HG02678 (cell line): ENCODE data around the gene DDX31.

Experiments
- ATAC-seq: cut with Tn5 transposase; IDR thresholded peaks from one replicate; pipeline ENCODE4 v1.9.1; 2021; ENCODE audit warnings: mild to moderate bottlenecking, moderate library complexity; ENCODE audit not compliant: unreplicated experiment

The DDX31 gene

DNA sequence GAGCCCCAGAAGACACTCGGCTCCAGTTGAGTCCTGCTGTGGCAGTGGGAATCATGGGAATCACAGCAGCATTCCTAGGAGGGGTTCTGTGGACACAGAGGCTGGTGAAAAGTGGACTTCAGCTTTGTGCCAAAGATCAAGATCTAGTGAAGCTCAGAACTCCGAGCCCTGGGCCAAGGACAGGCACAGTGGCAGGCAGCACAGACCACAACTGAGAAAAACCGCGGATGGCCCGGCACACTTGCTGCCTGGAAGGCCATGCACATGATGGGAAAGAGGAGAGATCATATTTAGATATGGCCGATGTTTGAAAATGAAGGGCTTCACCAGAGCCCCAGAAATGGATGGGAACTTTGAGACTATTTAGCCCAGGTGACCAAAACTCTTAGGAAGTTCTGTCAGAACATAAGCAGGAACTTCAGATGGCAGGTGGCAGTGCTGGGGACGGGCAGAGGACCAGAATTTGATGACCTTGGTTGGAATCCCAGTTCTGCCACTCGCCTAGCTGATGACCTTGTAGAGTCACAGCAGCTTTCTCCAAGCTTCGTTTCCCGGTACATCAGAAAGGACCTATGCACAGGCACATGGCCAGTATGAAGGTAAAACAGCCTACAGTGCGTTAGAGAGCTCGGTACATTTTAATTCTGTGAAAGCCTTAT is 69.3 kb downstream of the DDX31 start:
- ATAC-seq, result no peak

DNA sequence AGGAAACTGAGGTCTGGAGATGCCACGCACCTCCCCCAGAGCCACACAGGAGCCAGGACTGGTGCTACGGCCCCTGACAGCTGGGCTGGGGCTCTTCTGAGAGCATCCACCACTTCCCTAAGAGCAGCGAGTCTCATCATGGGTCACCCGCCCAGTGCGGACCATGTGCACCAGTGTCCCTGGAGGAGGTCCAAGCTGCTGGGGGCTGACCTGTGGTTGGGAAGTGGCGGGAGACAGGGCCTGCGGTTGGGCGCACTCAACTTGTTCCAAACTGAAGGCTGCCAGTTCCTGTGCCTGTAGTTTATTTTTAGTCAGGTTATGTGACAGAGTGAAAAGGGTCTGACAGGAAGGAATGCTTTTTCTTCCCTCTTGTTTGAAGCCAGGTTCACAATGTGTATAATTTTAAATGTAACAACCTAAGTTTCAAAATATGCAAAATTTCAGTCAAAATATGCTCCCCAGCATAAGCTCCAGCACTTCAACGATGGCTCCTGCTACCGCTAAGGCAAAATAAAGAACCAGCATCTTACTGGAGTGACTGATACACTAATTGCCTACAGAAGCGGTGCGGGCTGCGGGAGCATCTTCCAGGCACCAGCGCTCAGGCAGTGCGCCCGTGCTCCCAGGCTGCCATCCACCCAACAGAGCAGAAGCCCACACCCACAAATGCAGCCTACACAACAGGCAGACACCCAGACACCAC is 72.6 kb downstream of the DDX31 start:
- no peak for ATAC-seq

DNA sequence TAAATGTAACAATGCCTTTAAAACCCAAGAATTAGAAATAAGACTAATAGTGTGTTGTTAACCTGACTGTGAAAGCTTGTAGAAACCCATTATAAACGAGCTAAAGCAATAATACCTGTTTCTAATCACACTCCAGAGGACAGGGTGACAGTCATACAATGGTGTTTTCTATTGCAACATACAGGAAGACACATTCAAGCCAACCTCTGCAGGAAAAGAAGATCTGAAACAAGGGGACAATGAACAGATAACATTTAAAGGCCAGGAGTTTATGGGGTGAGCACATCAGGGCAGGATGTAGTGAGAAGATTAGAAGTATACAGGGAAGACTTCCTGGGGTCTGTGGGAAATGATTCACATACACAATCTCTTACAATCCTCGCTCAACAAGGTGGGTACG is 73.6 kb downstream of the DDX31 start:
- ATAC-seq, result no peak

DNA sequence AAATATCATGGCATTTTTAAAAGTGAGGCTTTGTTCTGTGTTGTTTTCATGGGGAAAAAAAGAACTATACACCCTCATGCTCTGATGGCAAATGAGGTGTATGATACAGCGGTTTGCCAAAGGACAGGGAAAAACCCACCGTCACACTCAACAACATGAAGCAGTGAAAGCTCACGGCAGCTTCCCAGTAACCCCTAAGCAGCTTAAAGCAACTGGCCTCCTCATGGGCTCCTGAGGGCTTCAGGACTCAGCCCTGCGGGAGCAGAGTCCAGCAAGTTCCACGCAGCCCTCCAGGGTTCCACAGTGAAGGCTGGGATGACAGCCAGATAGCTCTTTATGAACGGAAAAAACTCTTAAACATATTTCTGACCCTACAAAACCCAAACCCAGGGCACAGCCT is 74.5 kb downstream of the DDX31 start:
- no peak for ATAC-seq

DNA sequence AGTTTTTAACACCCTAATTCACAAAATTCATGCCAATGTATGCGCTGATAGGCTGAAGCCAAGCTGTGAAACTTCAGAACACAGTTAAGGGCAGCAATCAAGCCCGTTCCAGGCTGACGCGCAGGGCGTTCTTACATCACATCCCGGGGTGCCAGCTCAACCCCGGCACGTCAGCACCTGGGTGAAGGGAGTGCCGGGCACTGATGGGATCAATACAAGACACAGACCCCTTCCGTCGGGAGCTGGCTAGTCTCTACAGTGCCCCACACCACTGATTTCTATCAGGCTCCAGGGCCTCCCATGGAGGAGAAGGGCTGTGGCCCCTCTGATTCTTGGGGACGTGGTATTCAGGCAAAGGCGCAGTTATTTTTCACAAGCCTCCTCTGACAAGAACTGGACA is 75.4 kb downstream of the DDX31 start:
- no peak for ATAC-seq

DNA sequence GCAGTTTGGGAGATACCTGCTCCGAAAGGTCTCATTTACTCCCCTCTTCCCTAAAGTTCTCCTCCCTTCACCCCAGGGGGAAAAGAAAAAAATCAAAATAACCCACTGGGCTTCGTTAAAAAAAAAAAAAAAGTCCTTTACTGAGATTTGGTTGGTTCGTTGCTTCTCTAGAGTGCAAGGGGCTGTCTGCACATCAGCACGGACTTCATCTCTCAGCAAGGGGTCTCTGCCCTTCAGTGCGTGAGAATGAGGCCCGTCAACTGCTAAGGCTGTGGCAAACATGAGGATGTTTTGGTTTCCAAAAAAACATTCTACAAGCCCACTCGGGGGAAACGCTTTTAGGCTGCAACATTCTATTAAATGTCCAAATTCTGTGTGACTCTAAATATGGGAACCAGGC is 77.3 kb downstream of the DDX31 start:
- no peak for ATAC-seq

DNA sequence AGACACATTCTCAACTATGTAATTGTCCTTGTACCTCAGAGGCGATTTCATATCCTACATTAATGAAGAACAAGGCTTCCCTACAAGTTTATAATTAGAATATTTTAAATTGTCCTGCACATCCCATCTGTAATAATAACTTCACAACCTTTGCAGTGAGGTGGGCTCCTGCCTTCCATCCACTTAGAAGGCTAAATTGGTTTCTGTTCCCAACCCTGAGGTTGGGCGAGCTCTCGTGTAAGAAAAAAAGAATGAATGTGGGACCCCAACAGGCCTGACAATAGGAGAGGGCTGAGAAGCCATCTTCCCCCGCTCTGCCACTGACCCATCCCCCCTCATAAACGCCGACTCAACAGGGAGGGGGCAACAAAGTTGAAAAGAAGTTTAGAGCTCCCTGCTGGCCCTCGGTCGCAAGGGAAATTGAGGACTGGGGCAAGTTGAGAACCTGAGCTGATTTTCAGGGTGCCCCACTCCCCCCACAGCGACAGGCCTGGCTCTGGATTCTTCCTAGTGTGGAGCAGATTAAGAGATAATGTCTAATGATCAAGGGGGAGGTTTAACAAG is 78.0 kb downstream of the DDX31 start:
- ATAC-seq, result no peak

DNA sequence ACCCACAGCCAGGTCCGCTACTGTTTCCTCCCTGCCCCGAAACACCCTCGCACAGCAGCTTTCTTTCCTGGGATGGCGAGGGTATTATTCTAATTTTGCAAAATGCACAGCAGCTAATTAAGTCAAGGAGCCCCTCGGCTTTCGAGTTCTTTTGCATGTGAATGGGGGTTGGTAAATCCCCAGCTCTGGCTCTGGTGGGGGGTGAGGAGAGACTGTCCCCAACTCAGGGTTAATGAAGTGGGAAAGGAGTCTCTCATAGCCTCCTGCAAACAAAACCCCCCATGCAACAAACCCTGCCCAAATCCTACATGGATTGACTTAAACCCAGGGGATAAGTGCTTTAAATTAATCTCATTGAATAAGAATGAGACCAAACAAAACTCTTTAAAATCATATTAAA is 78.5 kb downstream of the DDX31 start:
- no peak for ATAC-seq

DNA sequence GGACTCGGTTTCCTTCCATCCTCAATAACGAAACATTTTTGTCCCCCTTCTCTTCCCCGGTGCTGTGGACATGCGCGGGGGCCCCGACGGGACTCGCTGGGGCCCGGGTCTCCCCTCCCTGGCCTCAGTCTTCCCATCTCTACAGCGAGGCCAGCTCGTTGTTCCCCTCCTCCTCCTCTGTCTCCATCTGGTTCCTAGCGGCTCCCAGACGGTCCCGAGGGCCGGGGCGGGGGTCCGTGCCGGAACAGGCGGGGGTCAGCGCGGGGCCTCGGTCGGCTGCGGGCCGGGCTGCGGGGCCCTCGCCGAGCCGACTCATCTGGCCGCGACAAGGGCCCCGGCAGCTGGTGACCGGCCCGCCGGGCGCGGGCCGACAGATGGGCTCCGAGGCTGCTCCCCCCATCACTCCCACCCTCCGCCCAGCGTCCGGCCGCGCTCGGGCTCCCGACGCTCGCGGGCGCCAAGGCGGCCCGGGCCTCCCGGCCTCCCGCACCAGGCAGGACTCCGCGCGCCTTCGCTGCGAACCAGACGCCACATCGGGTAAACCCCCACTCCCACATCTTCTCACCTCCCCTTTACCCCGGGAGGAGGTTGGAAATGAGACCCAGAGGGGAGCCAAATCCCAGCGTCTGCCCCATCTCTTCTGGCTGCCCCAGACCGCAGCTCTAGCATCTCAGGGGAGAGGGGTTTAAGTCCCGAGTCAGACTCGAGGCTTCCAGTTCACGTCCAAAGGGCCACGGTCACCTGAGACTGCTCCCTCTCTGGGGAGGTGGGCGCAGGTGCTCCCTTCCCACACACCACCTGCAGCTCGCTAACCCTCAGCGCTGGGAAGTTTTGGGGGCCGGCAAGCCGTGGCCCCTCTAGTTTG is 79.2 kb downstream of the DDX31 start:
- no peak for ATAC-seq

DNA sequence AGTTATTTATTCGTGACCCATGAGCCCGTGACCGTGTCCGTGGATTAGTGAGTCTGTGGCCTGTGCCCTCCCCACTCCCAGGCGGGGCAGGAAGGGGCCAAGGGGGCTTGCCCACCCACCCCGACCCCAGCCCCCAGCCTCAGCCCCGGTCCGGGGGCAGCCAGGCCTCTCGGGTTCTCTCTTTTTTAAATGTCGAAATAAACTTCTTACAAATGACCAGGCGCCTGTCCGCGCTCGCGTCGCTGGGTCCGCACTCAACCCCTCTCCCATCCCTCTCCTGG is 79.8 kb downstream of the DDX31 start:
- ATAC-seq, result no peak

DNA sequence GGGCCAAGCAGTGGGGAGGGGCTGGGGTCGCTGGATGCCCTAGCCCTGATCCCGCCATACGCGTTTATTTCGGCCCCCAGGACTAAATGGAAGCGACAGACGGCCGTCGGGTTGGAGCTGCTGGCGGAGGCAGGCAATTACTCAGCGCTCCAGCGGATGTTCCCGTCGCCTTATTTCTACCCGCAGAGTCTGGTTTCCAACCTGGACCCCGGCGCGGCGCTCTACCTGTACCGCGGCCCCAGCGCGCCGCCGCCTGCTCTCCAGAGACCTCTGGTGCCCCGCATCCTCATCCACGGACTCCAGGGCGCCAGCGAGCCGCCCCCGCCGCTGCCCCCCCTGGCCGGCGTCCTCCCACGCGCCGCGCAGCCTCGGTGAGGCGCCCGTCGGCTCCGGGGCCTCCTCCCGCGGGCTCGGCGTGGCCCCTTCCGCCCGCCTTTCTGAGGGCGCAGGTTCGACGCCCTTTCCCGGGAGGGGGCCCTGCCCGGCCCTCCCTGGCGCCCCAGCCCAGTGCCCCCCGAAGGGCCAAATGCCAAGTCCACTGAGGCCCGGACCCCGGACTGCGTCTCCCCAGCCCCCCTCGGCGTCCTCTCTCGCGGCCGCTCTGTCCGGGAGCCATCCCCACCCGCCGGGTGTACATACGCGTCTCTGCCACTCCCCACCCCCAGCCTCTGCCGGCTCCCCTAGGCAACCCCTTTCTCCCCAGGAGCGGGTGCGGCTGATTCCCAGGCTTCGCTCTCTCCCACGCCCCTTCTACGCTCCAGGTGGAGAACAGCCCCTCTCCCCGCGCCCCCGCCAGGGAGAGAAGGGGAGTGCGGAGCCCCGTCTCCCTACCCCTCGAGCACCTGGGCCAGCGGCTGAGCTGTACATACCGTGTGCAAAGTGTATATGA is 80.4 kb downstream of the DDX31 start:
- ATAC-seq, result no peak

DNA sequence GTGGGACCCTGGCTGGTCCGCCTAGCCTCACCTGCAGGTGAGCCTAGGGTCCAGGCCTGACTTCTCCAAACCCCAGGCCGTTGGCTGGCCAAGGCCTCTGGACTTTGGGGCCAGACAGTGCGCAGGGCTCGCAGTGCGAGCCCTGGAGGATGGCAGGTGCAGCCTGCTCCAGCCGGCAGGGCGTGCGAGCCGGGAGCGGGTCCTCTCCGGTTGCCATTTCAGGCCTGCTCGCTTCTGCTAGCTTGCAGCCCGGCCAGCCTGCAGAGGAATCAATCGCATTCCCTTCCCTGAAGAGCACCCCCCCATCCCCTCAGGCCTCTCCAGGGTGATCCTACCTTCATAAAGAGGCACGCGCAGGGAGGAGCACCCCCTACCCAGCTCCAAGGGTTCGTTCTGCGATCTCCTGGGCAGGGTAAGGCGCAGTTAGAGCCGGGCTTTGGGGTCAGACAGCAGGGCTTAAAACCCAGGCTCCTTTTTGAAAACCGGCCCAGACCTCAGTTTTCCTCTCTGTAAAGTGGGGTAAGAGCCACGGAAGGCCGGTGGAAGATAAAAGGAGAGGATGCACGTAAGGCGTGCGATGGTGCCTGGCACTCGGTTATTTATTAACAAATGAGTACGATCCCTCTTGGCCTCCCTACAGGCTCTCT is 81.2 kb downstream of the DDX31 start:
- ATAC-seq, result no peak

DNA sequence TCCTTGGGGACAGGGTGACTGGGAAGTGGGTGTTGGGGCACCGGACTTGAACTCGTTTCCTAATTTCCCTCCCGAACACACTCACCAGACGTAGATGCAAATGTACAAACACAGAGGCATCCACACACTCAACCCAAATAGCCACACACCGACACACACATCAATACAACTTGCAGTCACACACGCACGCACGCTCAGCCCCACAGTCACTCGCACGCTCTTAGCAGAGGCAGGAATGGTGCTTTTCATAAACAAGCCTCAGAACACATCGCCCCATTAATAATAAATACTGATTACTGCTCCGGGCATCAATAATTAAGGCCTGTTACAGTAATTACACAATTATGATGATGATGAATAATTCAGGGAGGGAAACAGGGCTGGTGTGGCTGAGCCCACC is 81.7 kb downstream of the DDX31 start:
- no peak for ATAC-seq

DNA sequence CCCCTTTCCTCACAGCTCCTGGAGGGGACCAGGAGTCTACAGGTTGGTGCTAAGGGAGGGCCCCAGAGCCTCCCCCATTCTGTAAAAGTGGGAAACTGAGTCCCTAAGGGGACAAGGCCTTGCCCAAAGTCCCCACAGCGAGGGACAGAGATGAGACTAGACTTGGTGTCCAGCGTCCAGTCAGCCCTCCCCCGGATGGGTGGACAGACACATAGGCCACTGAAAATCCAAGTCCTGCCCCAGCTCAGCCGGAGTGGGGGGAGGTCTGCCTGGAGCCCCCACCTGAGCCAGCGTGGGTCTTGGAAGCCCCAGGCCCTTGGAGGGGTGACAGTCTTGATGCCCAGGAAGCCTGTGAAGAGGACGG is 82.2 kb downstream of the DDX31 start:
- no peak for ATAC-seq

DNA sequence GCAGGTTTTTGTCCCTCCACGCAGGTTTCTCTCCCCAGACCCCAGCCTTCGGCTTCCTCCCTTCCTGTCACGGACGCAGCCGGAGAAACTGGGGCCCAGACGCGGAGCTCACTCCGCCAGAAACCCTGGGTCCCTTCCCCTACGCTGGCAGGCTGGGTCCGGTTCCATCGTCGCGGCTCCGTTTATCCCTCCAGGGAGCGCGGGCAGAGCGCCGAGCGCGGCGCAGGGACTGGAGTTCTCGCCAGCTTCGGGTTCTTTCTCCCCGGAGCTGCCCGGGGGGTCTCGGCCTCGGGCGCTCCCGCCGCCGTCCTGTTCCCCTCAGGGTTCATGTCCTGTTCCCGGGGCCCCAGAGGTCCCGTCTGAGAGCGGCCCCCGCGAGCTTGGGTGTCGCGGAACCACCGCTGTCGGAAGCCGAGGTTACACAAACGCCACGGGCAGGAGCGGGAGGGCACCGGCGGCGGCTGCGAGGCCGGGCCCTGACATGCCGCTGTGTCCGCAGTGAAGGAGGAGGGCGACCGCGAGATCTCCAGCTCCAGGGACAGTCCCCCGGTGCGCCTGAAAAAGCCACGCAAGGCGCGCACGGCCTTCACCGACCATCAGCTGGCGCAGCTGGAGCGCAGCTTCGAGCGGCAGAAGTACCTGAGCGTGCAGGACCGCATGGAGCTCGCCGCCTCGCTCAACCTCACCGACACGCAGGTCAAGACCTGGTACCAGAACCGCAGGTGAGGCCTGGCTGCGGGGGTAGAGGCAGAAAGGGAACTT is 82.8 kb downstream of the DDX31 start:
- no peak for ATAC-seq

DNA sequence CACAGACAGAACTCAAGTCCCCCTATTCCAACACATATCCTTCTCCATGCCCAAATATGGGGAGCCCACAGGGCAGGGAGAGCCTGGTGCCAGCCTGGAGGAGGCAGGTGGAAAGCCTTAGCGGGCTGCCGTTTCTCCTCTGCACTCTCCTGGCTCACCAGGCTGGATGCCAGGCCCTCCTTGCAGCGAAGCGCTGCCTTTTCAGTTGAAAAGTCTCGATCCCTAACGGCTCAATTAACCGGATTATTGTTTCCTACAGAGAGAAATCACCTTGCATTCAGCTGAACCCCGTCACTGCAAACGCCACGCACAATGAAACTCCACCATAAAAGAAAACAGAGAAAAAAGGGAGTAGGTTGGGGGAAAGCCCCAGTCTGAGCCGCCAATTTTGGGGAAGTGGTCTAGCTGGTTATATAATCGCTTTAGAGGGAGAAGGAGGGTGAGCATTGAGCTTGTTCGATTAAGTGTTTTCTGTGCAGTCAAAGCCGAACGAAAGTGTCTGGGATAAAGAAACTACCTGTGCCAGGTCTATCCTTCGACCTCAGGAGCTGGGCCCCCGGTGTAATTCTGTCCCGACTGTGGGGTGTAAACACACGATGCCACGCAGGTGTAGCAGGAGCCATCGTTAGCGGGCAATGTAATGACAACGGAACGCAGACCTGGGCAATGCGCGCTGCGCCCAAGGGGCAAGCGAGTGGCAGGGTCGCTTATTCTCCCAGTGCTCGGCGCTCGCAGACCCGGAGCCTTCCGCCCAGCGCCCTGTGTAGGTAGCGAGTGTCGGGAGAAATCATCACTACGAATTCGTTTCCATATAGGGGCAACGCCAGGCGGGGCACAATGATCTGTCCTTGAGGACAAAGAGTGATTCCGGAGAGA is 83.6 kb downstream of the DDX31 start:
- no peak for ATAC-seq

DNA sequence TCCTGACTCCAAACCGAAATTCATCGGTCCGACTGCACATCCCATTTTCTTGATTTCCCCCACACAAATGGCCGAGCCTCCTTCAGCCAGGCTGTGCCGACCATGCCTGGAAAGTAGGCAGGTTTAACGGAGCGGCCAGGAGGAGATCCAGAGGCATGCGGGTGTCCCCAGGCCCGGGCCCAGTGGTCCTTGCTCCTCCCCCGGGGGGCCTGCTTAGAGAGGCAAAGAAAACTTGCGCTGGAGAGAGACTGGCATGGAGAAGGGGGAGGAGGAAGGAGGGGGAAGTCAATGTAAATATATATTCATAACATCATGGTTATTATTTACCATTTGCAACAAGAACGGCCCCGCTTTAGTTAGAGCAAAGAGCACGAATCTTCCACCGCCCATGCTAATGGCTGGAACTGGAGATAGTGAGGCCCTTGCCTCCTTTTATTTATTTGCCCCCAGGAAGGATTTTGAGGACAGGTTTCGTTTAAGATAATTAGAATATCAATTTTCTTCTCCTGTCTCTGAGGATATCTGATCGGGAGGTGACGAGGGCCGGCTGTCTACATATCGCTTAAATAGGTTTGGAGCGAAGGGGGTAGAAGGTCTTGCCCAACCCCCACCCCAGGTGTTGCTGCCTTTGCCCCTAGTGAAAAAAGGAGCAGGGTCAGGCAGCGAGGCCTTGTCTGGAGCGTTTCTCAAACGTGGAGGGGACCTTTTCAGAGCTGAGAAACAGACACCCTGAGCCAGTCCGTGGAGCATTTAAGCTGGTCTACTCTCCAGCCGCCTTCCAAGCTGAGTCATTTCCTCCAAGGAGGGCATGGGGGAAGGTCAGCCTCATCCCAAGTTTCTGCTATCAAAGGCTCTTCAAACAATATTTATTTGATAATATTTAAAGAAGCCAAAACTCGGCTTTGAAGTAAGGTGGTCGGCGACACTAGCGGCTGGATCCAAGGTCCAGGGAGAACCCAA is 84.9 kb downstream of the DDX31 start:
- no peak for ATAC-seq
